Muscle of arm (tissue), 12 donors: Measurements from ENCODE around the gene ZNF239. TPM values are rescaled to one million over a fixed set of nuclear protein-coding genes. Genes with fewer than 3 reads are reported as not detected.
"Not testable (repeated sequence)": the region's sequence is repeated elsewhere in the genome, so short reads cannot be mapped to it uniquely, and the experiment has no call there.

Experiments
- DNase-seq: peaks from one replicate; pipeline ENCODE4 v3.0.0-alpha.2; 2013
- polyA plus RNA-seq, 12 donors: library from polyadenylated mRNA; unstranded; fragments of 120-200 nt; gene quantifications; one replicate each; pipeline ENCODE4 v1.2.1, GENCODE V29; 2013; ENCODE audit not compliant: insufficient read length in 12 of 12

ZNF239 gene
- polyA plus RNA-seq, 12 donors = 6.3 to 10.5 (median 8.6) TPM; not detected in 1

- DNase-seq = no peak
Observed at GRCh38 chr10:43585046-43585445, 10.6 kb upstream of the ZNF239 start.

- DNase-seq = no peak
Observed at GRCh38 chr10:43584051-43584450, 9.6 kb upstream of the ZNF239 start.

- DNase-seq = no peak
Observed at GRCh38 chr10:43576580-43576979, 2.2 kb upstream of the ZNF239 start.

- DNase-seq = no peak
Observed at GRCh38 chr10:43576062-43576461, 1.6 kb upstream of the ZNF239 start.

GRCh38 chr10:43574906-43575305, 490 bp upstream of the ZNF239 start:
- no peak for DNase-seq

GRCh38 chr10:43573250-43574000, 991 bp downstream of the ZNF239 start:
- DNase-seq = peak; percentile 15

GRCh38 chr10:43570971-43571370, 3.4 kb downstream of the ZNF239 start:
- no peak for DNase-seq

- no peak for DNase-seq
Observed at GRCh38 chr10:43569681-43570080, 4.7 kb downstream of the ZNF239 start.

GRCh38 chr10:43557214-43557613, 17.2 kb downstream of the ZNF239 start:
- no peak for DNase-seq

- not testable (repeated sequence) for DNase-seq
Observed at GRCh38 chr10:43543746-43544145, 30.7 kb downstream of the ZNF239 start.

GRCh38 chr10:43524434-43525247, 49.8 kb downstream of the ZNF239 start:
- no peak for DNase-seq

Other genes starting within 250 kb of the ZNF239 start
- gene FXYD4, start 203.0 kb downstream of the ZNF239 start, polyA plus RNA-seq = 1 to 10 TPM in 7 of 12 donors, under 1 TPM in 3, not detected in 2; 0.29 to 3.6 (median 1.1) TPM
- gene HNRNPF, start 165.4 kb downstream of the ZNF239 start, polyA plus RNA-seq = 100 to 1,000 TPM in 10 of 12 donors, 10 to 100 TPM in 1, not detected in 1; 95.9 to 139 (median 110) TPM
- gene ZNF487, start 137.5 kb downstream of the ZNF239 start, polyA plus RNA-seq = 10 to 100 TPM in 1 of 12 donors, 1 to 10 TPM in 10, not detected in 1; 3.6 to 11.9 (median 4.8) TPM
- gene ZNF485, start 31.8 kb upstream of the ZNF239 start, polyA plus RNA-seq = 1 to 10 TPM in 10 of 12 donors, not detected in 2; 2.6 to 4.8 (median 3.7) TPM
- 10 to 100 TPM in 11 of 12 donors, not detected in 1; 20.5 to 66.8 (median 52.7) TPM for gene ZNF32, start 74.3 kb upstream of the ZNF239 start, polyA plus RNA-seq